ENCODE data around the gene DAZAP2.

GRCh38 chr12:51247523-51248206, 9.0 kb downstream of the DAZAP2 start:
- TF ChIP-seq CTCF (optimal IDR thresholded peaks at IDR 0.05 in 1 of 3, IDR thresholded peaks at IDR 0.05 in 1 of 3, conservative IDR thresholded peaks at IDR 0.05 in 1 of 3; ENCODE audit: extremely low read depth in 1 of 3, insufficient read depth in 2 of 3, low read length in 3 of 3) (no peak), EZH2 (IDR thresholded peaks at IDR 0.05; ENCODE audit: low read length) (no peak)

Measured in keratinocyte (primary cell).